Panc1 (cell line): Measurements from ENCODE around the gene NLRP6. TPM values are rescaled to one million over a fixed set of nuclear protein-coding genes. Genes with fewer than 3 reads are reported as not detected.

Experiments used
- ATAC-seq: fragments of 200-7000 bp; cut with Tn5 transposase; 2 replicates; pipeline ENCODE4 v1.9.1; 2020; ENCODE audit warnings: mild to moderate bottlenecking, moderate library complexity
- BruUV-seq: library from RNA; stranded (reverse); fragments of 400-500 nt; replicated peaks from 2 replicates; lab custom pipeline; 2021; lab: Mats Ljungman, UMichigan
- CTCF ChIA-PET: fragments of 300-600 bp; sonication (Branson Sonifier 250); formaldehyde crosslinking; loops from one replicate; lab custom pipeline; 2022; ENCODE audit warnings: antibody characterized with exemption; lab: Charles Lee
- POLR2A ChIA-PET: fragments of 300-600 bp; sonication (Branson Sonifier 250); formaldehyde crosslinking; loops from one replicate; lab custom pipeline; 2022; ENCODE audit warnings: antibody characterized with exemption; lab: Charles Lee
- DNase-seq: peaks from one replicate; pipeline ENCODE4 v3.0.0-alpha.2; 2010; ENCODE audit warnings: low read depth, low spot score
- H3K27ac ChIP-seq: 2 replicates; pipeline ENCODE4 v1.5.1; 2011; ENCODE audit warnings: mild to moderate bottlenecking, low read length, inconsistent platforms
- H3K27me3 ChIP-seq: fragments of 200-500 bp; sonication (Bioruptor generic); 2 replicates; pipeline ENCODE4 v1.6.0; 2014; ENCODE audit warnings: low read length, inconsistent platforms; ENCODE audit not compliant: control insufficient read depth, insufficient read depth
- H3K36me3 ChIP-seq: fragments of 200-500 bp; sonication (Bioruptor generic); 2 replicates; pipeline ENCODE4 v1.5.1; 2014; ENCODE audit warnings: inconsistent platforms, mild to moderate bottlenecking, low read length, moderate library complexity; ENCODE audit not compliant: control insufficient read depth, insufficient read depth
- H3K4me1 ChIP-seq: 2 replicates; pipeline ENCODE4 v1.5.1; 2011; ENCODE audit warnings: inconsistent platforms, mild to moderate bottlenecking, low read length, moderate library complexity; ENCODE audit not compliant: control insufficient read depth, insufficient read depth
- H3K4me3 ChIP-seq, 2 experiments: 2 replicates each; pipeline ENCODE4 v1.5.1; 2011 to 2012; ENCODE audit warnings: low read depth in 2 of 2, low read length in 2 of 2, mild to moderate bottlenecking in 2 of 2, inconsistent platforms in 1 of 2, moderate library complexity in 1 of 2
- H3K9me3 ChIP-seq: fragments of 200-500 bp; sonication (Bioruptor generic); 2 replicates; pipeline ENCODE4 v1.5.1; 2014; ENCODE audit warnings: low read depth, mild to moderate bottlenecking, inconsistent platforms, low read length, moderate library complexity; ENCODE audit not compliant: control insufficient read depth, insufficient read depth
- CTCF ChIP-seq: fragments of 450-650 bp; IDR thresholded peaks from 2 replicates; pipeline ENCODE4 v1.5.1; 2017; ENCODE audit warnings: mild to moderate bottlenecking
- POLR2AphosphoS5 ChIP-seq: IDR thresholded peaks from 2 replicates; pipeline ENCODE4 v1.6.1; 2012; ENCODE audit warnings: mild to moderate bottlenecking, low read depth, low read length, moderate library complexity
- REST ChIP-seq, 2 experiments: IDR thresholded peaks; 2 replicates each; pipeline ENCODE4 v1.6.1; 2011 to 2012; ENCODE audit warnings: low read depth in 2 of 2, control low read depth in 1 of 2, low read length in 1 of 2, mild to moderate bottlenecking in 1 of 2, moderate library complexity in 1 of 2; ENCODE audit not compliant: insufficient read depth in 1 of 2
- SIN3A ChIP-seq: IDR thresholded peaks from 2 replicates; pipeline ENCODE4 v1.6.1; 2012; ENCODE audit warnings: low read depth, mild to moderate bottlenecking, low read length, moderate library complexity, borderline replicate concordance; ENCODE audit not compliant: insufficient read depth
- TCF7L2 ChIP-seq: IDR thresholded peaks from 2 replicates; pipeline ENCODE4 v1.6.1; 2011; ENCODE audit warnings: mild to moderate bottlenecking, low read depth, low read length, inconsistent platforms
- in situ Hi-C: cut with HindIII; loops from 2 replicates; pipeline ENCODE4 v1.10.0; 2016; ENCODE audit warnings: low sequenced_read_pairs, low pct_unique_long_range_greater_than_20kb
- intact Hi-C: fragments of 100-400 bp; cut with micrococcal nuclease; formaldehyde crosslinking; loops from one replicate; pipeline ENCODE4 v1.10.0; 2022; ENCODE audit not compliant: unreplicated experiment
- total RNA-seq: library from RNA; stranded (reverse); gene quantifications from one replicate; pipeline ENCODE4 v1.2.1, GENCODE V29; 2021; ENCODE audit not compliant: unreplicated experiment

NLRP6 gene
- total RNA-seq, 1 experiment from 2014 or later: 0.59 TPM

GRCh38 chr11:293852-294661 is 15.8 kb downstream of the NLRP6 start:
- no TSS peak for BruUV-seq
- Histone ChIP-seq H3K36me3 (no peaks in the 10 kb centered on the region), H3K4me3 (no peak overlapping the region), H3K9me3 (no peaks in the 10 kb centered on the region), H3K27ac (no peak overlapping the region), H3K27me3 (no peaks in the 10 kb centered on the region), H3K4me1 (peaks cover 43% of the 10 kb centered on the region)
- in situ Hi-C loops (no loop called here), intact Hi-C loops (no loop called here)
- ChIA-PET CTCF (no interaction called here), POLR2A (interaction anchor here (0.6 kb wide), 1 partner anchor 176 kb away, joined by 3 read pairs; no protein-coding TSS in a partner anchor)
- DNase-seq (no peak), ATAC-seq (no peak)
- TF ChIP-seq POLR2AphosphoS5 (no peak), CTCF (no peak), REST (IDR thresholded peaks at IDR 0.05; ENCODE audit: insufficient read depth in 1 of 2, low read depth in 2 of 2, low read length in 1 of 2) (no peak), SIN3A (no peak), TCF7L2 (no peak)

- no TSS peak for BruUV-seq
- peaks cover 40% of the 10 kb centered on the region for H3K4me1 ChIP-seq
- DNase-seq (no peak), ATAC-seq (no peak)
- H3K27me3 ChIP-seq: no peaks in the 10 kb centered on the region
- CTCF ChIA-PET: no interaction called here
- H3K9me3 ChIP-seq: no peaks in the 10 kb centered on the region
- no peak overlapping the region for H3K4me3 ChIP-seq
- H3K27ac ChIP-seq: no peak overlapping the region
- POLR2A ChIA-PET: interaction anchor here (0.6 kb wide), 1 partner anchor 175 kb away, joined by 3 read pairs; no protein-coding TSS in a partner anchor
- intact Hi-C loops: no loop called here
- no peaks in the 10 kb centered on the region for H3K36me3 ChIP-seq
- no peak for TF ChIP-seq REST (IDR thresholded peaks at IDR 0.05; ENCODE audit: insufficient read depth in 1 of 2, low read depth in 2 of 2, low read length in 1 of 2)
- no peak for TF ChIP-seq TCF7L2
- no peak for TF ChIP-seq CTCF
- TF ChIP-seq POLR2AphosphoS5: no peak
- no peak for TF ChIP-seq SIN3A
- in situ Hi-C loops: no loop called here
Observed at GRCh38 chr11:294780-295179, 16.6 kb downstream of the NLRP6 start.
